DOHH2 (cell line): ENCODE measurements around the gene NETO2.

ENCODE experiments used
- H3F3A ChIP-seq: fragments of 200-600 bp; sonication (generic), shearing (Covaris generic); 2 replicates; pipeline ENCODE4 v1.6.0; 2016; ENCODE audit warnings: antibody characterized with exemption, mild to moderate bottlenecking; ENCODE audit not compliant: control insufficient read depth, insufficient read depth
- H3K27ac ChIP-seq: fragments of 200-600 bp; sonication (generic); 2 replicates; pipeline ENCODE4 v1.5.1; 2014; ENCODE audit warnings: low read depth, mild to moderate bottlenecking, low read length, moderate library complexity
- H3K27me3 ChIP-seq: fragments of 200-600 bp; sonication (generic); 2 replicates; pipeline ENCODE4 v1.6.1; 2014; ENCODE audit warnings: mild to moderate bottlenecking, low read length, mixed read lengths; ENCODE audit not compliant: control insufficient read depth
- H3K36me3 ChIP-seq: fragments of 200-600 bp; sonication (generic); 2 replicates; pipeline ENCODE4 v1.6.1; 2014; ENCODE audit warnings: mild to moderate bottlenecking, low read length, moderate library complexity, mixed read lengths; ENCODE audit not compliant: control insufficient read depth
- H3K4me1 ChIP-seq: fragments of 200-600 bp; sonication (generic); 2 replicates; pipeline ENCODE4 v1.6.1; 2014; ENCODE audit warnings: mild to moderate bottlenecking, low read length, mixed read lengths; ENCODE audit not compliant: control insufficient read depth
- H3K4me2 ChIP-seq: fragments of 200-600 bp; sonication (generic); 2 replicates; pipeline ENCODE4 v1.6.0; 2014; ENCODE audit warnings: mild to moderate bottlenecking, low read length, moderate library complexity
- H3K4me3 ChIP-seq: fragments of 200-600 bp; sonication (generic); 2 replicates; pipeline ENCODE4 v1.5.1; 2014; ENCODE audit warnings: mild to moderate bottlenecking, low read length, mixed read lengths
- H3K79me2 ChIP-seq: fragments of 200-600 bp; sonication (generic); 2 replicates; pipeline ENCODE4 v1.6.1; 2014; ENCODE audit warnings: mild to moderate bottlenecking, low read length, mixed read lengths; ENCODE audit not compliant: control insufficient read depth
- H3K9me2 ChIP-seq: fragments of 200-600 bp; sonication (generic); replicated peaks from 2 replicates; pipeline ENCODE4 v1.6.1; 2014; ENCODE audit warnings: mild to moderate bottlenecking, low read length, mixed read lengths; ENCODE audit not compliant: control insufficient read depth
- H3K9me3 ChIP-seq: fragments of 200-600 bp; sonication (generic); 2 replicates; pipeline ENCODE4 v1.6.1; 2014; ENCODE audit warnings: antibody characterized with exemption, low read length, mixed read lengths; ENCODE audit not compliant: control insufficient read depth, insufficient read depth
- H4K20me1 ChIP-seq: fragments of 200-600 bp; sonication (generic); 2 replicates; pipeline ENCODE4 v1.6.0; 2014; ENCODE audit warnings: low read depth, mild to moderate bottlenecking, antibody characterized with exemption, low read length, moderate library complexity; ENCODE audit not compliant: control insufficient read depth, insufficient read depth
- EZH2phosphoT487 ChIP-seq: fragments of 200-600 bp; sonication (generic); IDR thresholded peaks from 2 replicates; pipeline ENCODE4 v1.6.1; 2017; ENCODE audit warnings: borderline replicate concordance, mild to moderate bottlenecking, antibody characterized with exemption, low read length, moderate library complexity, mixed read lengths
- TF ChIP-seq, protein P1 (sequence below): fragments of 200-600 bp; sonication (generic); IDR thresholded peaks from one replicate; pipeline ENCODE4 v1.5.1; 2014; ENCODE audit warnings: antibody characterized with exemption, mild to moderate bottlenecking, low read depth, low read length; ENCODE audit not compliant: poor library complexity, severe bottlenecking

Gene NETO2

DNA sequence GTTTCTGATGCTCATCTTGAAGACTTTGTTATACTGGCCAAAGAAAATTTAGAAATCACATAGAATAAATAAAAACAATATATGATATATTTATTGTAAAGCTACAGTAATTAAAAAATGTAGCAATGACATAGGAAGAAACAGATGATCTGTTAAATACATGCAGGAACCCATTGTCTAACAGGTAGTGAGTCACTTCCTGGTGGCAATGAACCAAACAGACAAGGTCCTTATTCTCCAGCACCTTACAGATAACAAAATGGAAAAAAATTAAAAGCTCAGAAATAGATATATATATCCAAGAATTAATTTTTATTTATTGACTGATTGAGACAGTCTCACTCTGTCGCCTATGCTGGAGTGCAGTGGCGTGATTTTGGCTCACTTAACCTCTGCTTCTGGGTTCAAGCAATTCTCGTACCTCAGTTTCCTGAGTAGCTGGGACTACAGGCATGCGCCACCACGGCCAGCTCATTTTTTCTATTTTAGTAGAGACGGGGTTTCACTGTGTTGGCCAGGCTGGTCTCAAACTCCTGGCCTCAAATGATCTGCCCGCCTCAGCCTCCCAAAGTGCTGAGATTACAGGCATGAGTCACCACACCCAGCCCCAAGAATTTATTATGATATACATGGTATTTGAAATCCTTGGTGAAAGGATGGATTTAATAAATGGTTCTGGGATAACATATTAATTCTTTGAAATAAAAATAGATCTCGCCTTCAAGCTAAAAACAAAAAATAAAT lies 7.5 kb downstream of the NETO2 start:
- Histone ChIP-seq H3K4me2 (no peak overlapping the region), H3K27me3 (no peaks in the 10 kb centered on the region), H4K20me1 (no peaks in the 10 kb centered on the region; the same call in 1 of the 2 replicates), H3K9me3 (no peaks in the 10 kb centered on the region), H3K36me3 (no peaks in the 10 kb centered on the region), H3K4me3 (no peak overlapping the region), H3K79me2 (peaks cover 97% of the 10 kb centered on the region), H3K9me2 (no peaks in the 10 kb centered on the region), H3K27ac (no peak overlapping the region), H3K4me1 (peaks cover 6% of the 10 kb centered on the region; the same call in 1 of the 2 replicates), H3F3A (peaks cover 3% of the 10 kb centered on the region; the same call in 1 of the 2 replicates)
- TF ChIP-seq, protein P1, sequence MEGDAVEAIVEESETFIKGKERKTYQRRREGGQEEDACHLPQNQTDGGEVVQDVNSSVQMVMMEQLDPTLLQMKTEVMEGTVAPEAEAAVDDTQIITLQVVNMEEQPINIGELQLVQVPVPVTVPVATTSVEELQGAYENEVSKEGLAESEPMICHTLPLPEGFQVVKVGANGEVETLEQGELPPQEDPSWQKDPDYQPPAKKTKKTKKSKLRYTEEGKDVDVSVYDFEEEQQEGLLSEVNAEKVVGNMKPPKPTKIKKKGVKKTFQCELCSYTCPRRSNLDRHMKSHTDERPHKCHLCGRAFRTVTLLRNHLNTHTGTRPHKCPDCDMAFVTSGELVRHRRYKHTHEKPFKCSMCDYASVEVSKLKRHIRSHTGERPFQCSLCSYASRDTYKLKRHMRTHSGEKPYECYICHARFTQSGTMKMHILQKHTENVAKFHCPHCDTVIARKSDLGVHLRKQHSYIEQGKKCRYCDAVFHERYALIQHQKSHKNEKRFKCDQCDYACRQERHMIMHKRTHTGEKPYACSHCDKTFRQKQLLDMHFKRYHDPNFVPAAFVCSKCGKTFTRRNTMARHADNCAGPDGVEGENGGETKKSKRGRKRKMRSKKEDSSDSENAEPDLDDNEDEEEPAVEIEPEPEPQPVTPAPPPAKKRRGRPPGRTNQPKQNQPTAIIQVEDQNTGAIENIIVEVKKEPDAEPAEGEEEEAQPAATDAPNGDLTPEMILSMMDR = no peak
- no peak for TF ChIP-seq EZH2phosphoT487

DNA sequence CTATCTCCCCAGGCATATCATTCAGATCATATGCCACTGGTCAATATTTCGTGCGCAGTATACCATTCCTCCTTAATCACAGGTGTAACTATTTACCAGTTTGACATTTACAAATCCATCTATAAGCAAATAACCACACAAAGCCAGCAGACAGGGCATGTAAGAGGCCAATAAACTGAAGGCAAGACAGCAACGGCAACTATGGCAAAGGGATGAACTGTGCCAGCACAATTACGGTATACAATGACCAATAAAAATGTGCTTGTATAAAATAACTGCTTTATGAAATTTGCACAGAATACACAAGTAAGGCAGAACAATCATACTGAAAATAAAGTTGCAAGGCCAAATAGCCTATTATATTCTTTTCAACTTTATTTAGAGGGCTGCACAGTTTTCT lies 9.2 kb downstream of the NETO2 start:
- no peaks in the 10 kb centered on the region for H3K27me3 ChIP-seq
- no peaks in the 10 kb centered on the region for H3K9me3 ChIP-seq
- H4K20me1 ChIP-seq = no peaks in the 10 kb centered on the region; the same call in 1 of the 2 replicates
- H3K79me2 ChIP-seq = peaks cover 93% of the 10 kb centered on the region
- H3K4me3 ChIP-seq = no peak overlapping the region
- peaks cover 6% of the 10 kb centered on the region; the same call in 1 of the 2 replicates for H3K4me1 ChIP-seq
- H3K4me2 ChIP-seq = no peak overlapping the region
- no peaks in the 10 kb centered on the region for H3K36me3 ChIP-seq
- H3F3A ChIP-seq = no peaks in the 10 kb centered on the region; the same call in 1 of the 2 replicates
- no peak overlapping the region for H3K27ac ChIP-seq
- TF ChIP-seq, protein P1 = no peak
- H3K9me2 ChIP-seq = no peaks in the 10 kb centered on the region

DNA sequence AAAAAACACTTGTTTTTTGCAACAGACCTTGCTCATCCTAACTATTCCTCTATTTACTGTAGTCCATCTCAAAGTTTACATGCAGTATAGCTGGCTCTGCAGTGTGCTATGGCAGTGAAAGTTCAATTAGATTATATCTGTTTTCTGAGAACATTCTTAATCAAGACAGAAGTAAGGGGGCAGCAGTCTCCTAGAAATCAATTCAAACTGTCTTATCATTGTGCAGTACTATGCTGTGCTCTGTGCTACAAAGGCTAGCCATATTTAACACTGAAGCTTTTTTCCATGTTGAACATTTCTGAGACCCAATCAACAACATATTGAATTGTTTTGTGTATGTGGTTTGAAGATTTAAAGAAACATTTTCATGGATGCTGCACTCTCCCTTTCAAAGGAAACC lies 11.4 kb downstream of the NETO2 start:
- Histone ChIP-seq H3K4me3 (no peak overlapping the region), H3K36me3 (peaks cover 16% of the 10 kb centered on the region), H3K9me3 (no peaks in the 10 kb centered on the region), H3K27ac (no peak overlapping the region), H3K4me2 (no peak overlapping the region), H3K79me2 (peaks cover 71% of the 10 kb centered on the region), H3K4me1 (no peaks in the 10 kb centered on the region), H3K27me3 (no peaks in the 10 kb centered on the region), H3K9me2 (no peaks in the 10 kb centered on the region), H4K20me1 (no peaks in the 10 kb centered on the region; the same call in 1 of the 2 replicates), H3F3A (no peaks in the 10 kb centered on the region; the same call in 1 of the 2 replicates)
- TF ChIP-seq EZH2phosphoT487 = no peak
- TF ChIP-seq, protein P1 = no peak
